B cell (primary cell): ENCODE results near the gene OSCAR. TPM values are rescaled to one million over a fixed set of nuclear protein-coding genes. Genes with fewer than 3 reads are reported as not detected.
A peak's percentile ranks its signal among the peaks of the same experiment; 100 is the strongest.

ENCODE experiments used
- ATAC-seq: fragments of 200-7000 bp; cut with Tn5 transposase; one replicate; pipeline ENCODE4 v1.10.0; 2021; ENCODE audit warnings: low read depth, mild to moderate bottlenecking, moderate number of reproducible peaks, moderate library complexity
- CTCF ChIA-PET: fragments of 350-600 bp; sonication (Branson Sonifier 250); formaldehyde crosslinking; loops from one replicate; lab custom pipeline; 2021; ENCODE audit warnings: antibody characterized with exemption, inconsistent platforms; lab: Charles Lee
- POLR2A ChIA-PET: fragments of 350-600 bp; sonication (Branson Sonifier 250); formaldehyde crosslinking; loops from one replicate; lab custom pipeline; 2021; ENCODE audit warnings: antibody characterized with exemption; lab: Charles Lee
- DNase-seq: peaks from one replicate; pipeline ENCODE4 v3.0.0; 2013
- H2AFZ ChIP-seq: 2 replicates; pipeline ENCODE4 v1.6.1; 2012; ENCODE audit warnings: mild to moderate bottlenecking, low read depth, low read length; ENCODE audit not compliant: insufficient read depth, poor library complexity, severe bottlenecking
- H3K27ac ChIP-seq, 2 donors: 1 replicate in 1 of 2; 2 replicates in 1 of 2; pipeline ENCODE4 v1.5.1; 2012 to 2013; ENCODE audit warnings: low read length in 2 of 2, mild to moderate bottlenecking in 2 of 2, moderate library complexity in 1 of 2
- H3K27me3 ChIP-seq, 4 experiments: fragments of 200-600 bp in 1 of 4; sonication (generic) in 1 of 4; replicated peaks in 1 of 4; 1 replicate in 2 of 4; 2 replicates in 2 of 4; pipeline versions ENCODE4 v1.6.1 to v1.7.0; 2013 to 2016; ENCODE audit warnings: low read length in 3 of 4, mild to moderate bottlenecking in 2 of 4, mixed read lengths in 1 of 4, moderate library complexity in 1 of 4; ENCODE audit not compliant: insufficient read depth in 4 of 4, control insufficient read depth in 3 of 4; ENCODE audit errors: control extremely low read depth in 1 of 4
- H3K36me3 ChIP-seq, 2 experiments: replicated peaks in 1 of 2; 1 replicate in 1 of 2; 2 replicates in 1 of 2; pipeline versions ENCODE4 v1.6.1 to v1.7.1; 2013; ENCODE audit warnings: low read length in 1 of 2; ENCODE audit not compliant: insufficient read depth in 2 of 2, control insufficient read depth in 1 of 2; ENCODE audit errors: control extremely low read depth in 1 of 2, extremely low read depth in 1 of 2
- H3K4me1 ChIP-seq, 2 donors: fragments of 200-600 bp in 1 of 2; sonication (generic) in 1 of 2; 1 replicate in 1 of 2; 2 replicates in 1 of 2; pipeline versions ENCODE4 v1.5.1 to v1.6.1; 2013 to 2017; ENCODE audit warnings: low read length in 2 of 2; ENCODE audit not compliant: control insufficient read depth in 2 of 2, insufficient read depth in 2 of 2
- H3K4me2 ChIP-seq: replicated peaks from 2 replicates; pipeline ENCODE3; 2012; ENCODE audit warnings: mild to moderate bottlenecking, low read depth, low read length; ENCODE audit not compliant: poor library complexity, severe bottlenecking
- H3K4me3 ChIP-seq, 5 experiments: fragments of 200-600 bp in 1 of 5; sonication (generic) in 1 of 5; 1 replicate in 3 of 5; 2 replicates in 2 of 5; pipeline versions ENCODE4 v1.5.1 to v1.7.0; 2011 to 2016; ENCODE audit warnings: low read length in 4 of 5, mild to moderate bottlenecking in 4 of 5, low read depth in 2 of 5, control low read depth in 1 of 5, moderate library complexity in 1 of 5; ENCODE audit not compliant: insufficient read depth in 1 of 5; ENCODE audit errors: control extremely low read depth in 1 of 5, extremely low read depth in 1 of 5
- H3K79me2 ChIP-seq: fragments of 200-600 bp; sonication (generic); one replicate; pipeline ENCODE4 v1.6.0; 2016; ENCODE audit warnings: low read length; ENCODE audit not compliant: control insufficient read depth, insufficient read depth
- H3K9ac ChIP-seq: fragments of 200-600 bp; sonication (generic); 2 replicates; pipeline ENCODE4 v1.6.1; 2017; ENCODE audit warnings: mild to moderate bottlenecking, low read length, moderate library complexity
- H3K9me3 ChIP-seq, 3 donors: one replicate each; pipeline versions ENCODE4 v1.6.1 to v1.7.1; 2013; ENCODE audit warnings: low read length in 2 of 3; ENCODE audit not compliant: control insufficient read depth in 2 of 3, insufficient read depth in 1 of 3; ENCODE audit errors: control extremely low read depth in 1 of 3
- H4K20me1 ChIP-seq: 2 replicates; pipeline ENCODE4 v1.6.0; 2012; ENCODE audit warnings: mild to moderate bottlenecking, low read length; ENCODE audit not compliant: insufficient read depth, control insufficient read depth, poor library complexity, severe bottlenecking
- H3K27ac Mint-ChIP-seq: one replicate; pipeline ENCODE4 v1.8.0; 2021; ENCODE audit warnings: mixed read lengths
- H3K27me3 Mint-ChIP-seq: one replicate; pipeline ENCODE4 v1.8.0; 2021; ENCODE audit warnings: mixed read lengths
- H3K4me1 Mint-ChIP-seq: one replicate; pipeline ENCODE4 v1.8.0; 2021; ENCODE audit warnings: mixed read lengths
- H3K4me3 Mint-ChIP-seq: one replicate; pipeline ENCODE4 v1.8.0; 2021; ENCODE audit warnings: mixed read lengths
- H3K9me3 Mint-ChIP-seq: one replicate; pipeline ENCODE4 v1.8.0; 2022; ENCODE audit warnings: mixed read lengths; ENCODE audit not compliant: insufficient read depth
- CTCF ChIP-seq: fragments of 200-600 bp; IDR thresholded peaks from one replicate; pipeline ENCODE4 v1.8.0; 2022; ENCODE audit warnings: antibody characterized with exemption, mild to moderate bottlenecking
- EZH2 ChIP-seq: IDR thresholded peaks from 2 replicates; pipeline ENCODE4 v1.6.1; 2012; ENCODE audit warnings: borderline replicate concordance, low read depth, mild to moderate bottlenecking, moderate library complexity, low read length; ENCODE audit not compliant: insufficient read depth, poor library complexity, severe bottlenecking
- WGBS: methylation state at CpG from one replicate; pipeline ENCODE4 v1.1.5; 2013; ENCODE audit warnings: missing lambda C conversion rate; ENCODE audit not compliant: insufficient coverage; 5-methylcytosine and 5-hydroxymethylcytosine counted together
- intact Hi-C: fragments of 100-400 bp; cut with micrococcal nuclease; formaldehyde crosslinking; loops from one replicate; pipeline ENCODE4 v1.10.0; 2022
- polyA plus RNA-seq: library from polyadenylated mRNA; depleted of rRNA; stranded (reverse); fragments of >200 nt; gene quantifications from 2 replicates; pipeline ENCODE4 v1.2.3, GENCODE V29; 2012
- total RNA-seq, 2 donors: library from RNA; stranded (reverse); fragments of 120-200 nt in 1 of 2; gene quantifications; 1 replicate in 1 of 2; 2 replicates in 1 of 2; pipeline versions ENCODE4 v1.2.3 to v1.2.4, GENCODE V29; 2013 to 2022

OSCAR gene
- total and polyA plus RNA-seq, 2 donors (not counting 1 experiment from before 2014, with no cell fraction given) = 1.7 TPM; not detected in 1

GRCh38 chr19:54137699-54138488 is 37.3 kb upstream of the OSCAR start, which contains the start of gene CNOT3:
Gene CNOT3, plus strand, starts transcription at chr19:54137762. Its CDS starts 5,217 bp downstream, at chr19:54142979.
- no peak for ATAC-seq
- Histone ChIP-seq H3K9ac (peak within 1 kb of the TSS; percentile 93), H3K27me3 (peaks cover 0 to 13% (median 2%) of the 10 kb centered on the region in 4 experiments), H3K27ac (peak within 1 kb of the TSS; percentile 74 to 96), H3K4me2 (peak within 1 kb of the TSS; percentile 96), H3K9me3 (no peaks in the 10 kb centered on the region), H2AFZ (peak within 1 kb of the TSS; percentile 81), H4K20me1 (peaks cover 51% of the 10 kb centered on the region), H3K4me1 (peaks cover 24 to 32% of the 10 kb centered on the region in 2 donors), H3K79me2 (peaks cover 53% of the 10 kb centered on the region), H3K36me3 (peaks cover 0 to 25% of the 10 kb centered on the region in 2 experiments), H3K4me3 (peak within 1 kb of the TSS; percentile 28 to 94 (median 79))
- intact Hi-C loops = loop anchor here (1.0 kb wide), 8 partner anchors 21 to 326 kb away; partner anchors contain the start of genes LENG1, LENG8, NDUFA3 and PRPF31
- peak within 1 kb of the TSS; percentile 90 for H3K27ac Mint-ChIP-seq
- ChIA-PET POLR2A (interaction anchor here (0.6 to 1.8 kb wide), 10 partner anchors 17 to 556 kb away, joined by 3 to 25 read pairs (median 4); partner anchors contain the start of genes LENG1, LENG8, MBOAT7 and NDUFA3), CTCF (interaction anchor here (1.0 to 2.0 kb wide), 7 partner anchors 18 to 345 kb away, joined by 3 to 7 read pairs (median 5); partner anchors contain the start of genes LENG1, PRPF31 and TFPT)
- WGBS = under 1% methylated on average over 99 of the region's 103 CpGs
- peaks cover 49% of the 10 kb centered on the region for H3K4me1 Mint-ChIP-seq
- H3K27me3 Mint-ChIP-seq = peaks cover 4% of the 10 kb centered on the region
- H3K4me3 Mint-ChIP-seq = peak within 1 kb of the TSS; percentile 89
- no peak for DNase-seq
- no peaks in the 10 kb centered on the region for H3K9me3 Mint-ChIP-seq
- TF ChIP-seq CTCF = peak; percentile 37
- TF ChIP-seq EZH2 = no peak
